HG03521 (cell line): ENCODE data around the gene ILF2.
"Not testable (repeated sequence)": the region's sequence is repeated elsewhere in the genome, so short reads cannot be mapped to it uniquely, and the experiment has no call there.

Experiments used
- ATAC-seq: cut with Tn5 transposase; IDR thresholded peaks from one replicate; pipeline ENCODE4 v1.9.1; 2021; ENCODE audit warnings: mild to moderate bottlenecking, moderate library complexity; ENCODE audit not compliant: unreplicated experiment

Gene ILF2

DNA sequence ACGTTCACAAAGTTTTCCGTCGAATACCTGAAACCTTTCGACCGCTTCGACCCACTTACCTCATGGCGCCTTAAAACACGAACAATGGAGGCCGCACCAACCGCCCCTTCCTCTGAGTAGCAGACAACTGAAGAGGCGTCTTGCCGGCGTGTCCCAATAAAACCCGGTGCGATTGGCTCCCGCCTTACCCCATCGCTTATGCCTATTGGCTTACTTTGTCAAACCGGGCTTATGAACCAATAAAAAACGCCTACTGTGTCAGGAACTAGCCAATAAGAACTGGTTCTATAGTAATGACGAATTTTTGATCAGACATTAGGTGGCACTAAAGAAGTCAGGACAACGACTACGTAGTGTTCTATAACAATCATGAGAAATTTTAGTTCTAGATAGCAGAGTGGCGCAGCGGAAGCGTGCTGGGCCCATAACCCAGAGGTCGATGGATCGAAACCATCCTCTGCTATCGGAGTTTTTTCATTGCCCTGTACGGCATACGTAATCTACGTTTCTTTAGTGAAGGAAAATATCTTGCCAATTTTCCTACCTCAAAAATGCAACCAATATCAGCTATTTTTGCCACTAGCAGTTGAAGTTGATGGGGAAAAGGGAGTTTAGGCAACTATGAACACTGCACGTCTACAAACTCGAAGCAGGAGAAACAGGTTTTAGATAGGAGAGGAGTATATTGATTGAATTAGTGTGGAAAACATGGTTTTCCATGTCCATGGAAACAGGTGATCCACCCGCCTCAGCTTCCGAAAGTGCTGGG lies at the start of gene ILF2:
Gene ILF2 (minus strand): TSS at position 135 of the 769 bp plus-strand sequence. CDS start 71 bp downstream, at position 64.
- ATAC-seq: peak; percentile 93

DNA sequence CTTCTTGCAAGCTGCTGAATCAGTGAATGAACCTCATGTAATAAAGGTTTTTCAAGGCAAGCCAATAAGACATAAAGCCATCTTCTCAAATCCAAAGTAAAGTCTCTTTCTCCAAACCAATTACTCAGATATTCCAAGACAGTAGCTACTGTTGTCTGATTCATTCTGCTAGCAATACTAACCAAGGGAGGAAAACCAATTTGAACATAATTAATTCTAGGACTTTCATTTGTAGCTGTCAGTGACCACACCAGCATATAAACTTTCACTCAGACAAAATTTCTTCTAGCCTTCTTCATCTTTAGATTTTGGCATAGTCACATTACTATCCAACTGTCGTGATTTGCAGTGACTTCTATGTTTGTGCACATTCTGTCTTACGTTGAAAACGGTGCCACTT lies 46.5 kb upstream of the ILF2 start:
- no peak for ATAC-seq

DNA sequence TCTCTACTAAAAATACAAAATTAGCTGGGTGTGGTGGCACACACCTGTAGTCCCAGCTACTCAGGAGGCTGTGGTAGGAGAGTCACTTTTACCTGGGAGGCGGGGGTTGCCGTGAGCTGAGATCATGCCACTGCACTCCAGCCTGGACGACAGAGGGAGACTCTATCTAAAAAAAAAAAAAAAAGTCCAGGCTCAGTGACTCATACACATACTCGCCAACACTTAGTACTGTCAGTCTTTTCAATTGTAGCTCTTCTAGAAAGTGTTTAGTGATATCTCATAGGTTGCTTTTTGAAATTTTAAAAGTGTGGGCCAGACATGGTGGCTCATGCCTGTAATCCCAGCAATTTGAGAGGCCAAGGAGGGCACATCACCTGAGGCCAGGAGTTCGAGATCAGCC lies 45.4 kb upstream of the ILF2 start:
- not testable (repeated sequence) for ATAC-seq

DNA sequence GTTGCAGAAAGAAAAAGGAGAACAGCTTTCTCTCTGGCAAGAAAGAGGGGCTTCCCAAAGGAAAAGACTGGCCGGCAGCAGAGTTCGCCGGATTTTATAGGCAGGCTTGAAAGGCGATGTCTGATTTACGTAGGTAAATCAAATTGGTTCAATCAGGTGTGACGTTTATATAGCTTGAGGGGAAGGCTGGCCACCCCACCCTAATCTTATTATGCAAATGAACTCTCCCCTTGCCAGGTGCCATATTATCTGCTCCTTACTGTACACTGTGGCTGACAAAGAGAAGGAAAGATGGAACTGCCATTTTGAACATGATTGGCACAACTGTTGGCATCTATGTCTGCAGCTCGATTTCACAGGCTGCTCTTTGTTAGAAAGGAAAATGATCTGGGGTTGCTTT lies 40.2 kb upstream of the ILF2 start:
- ATAC-seq: no peak

DNA sequence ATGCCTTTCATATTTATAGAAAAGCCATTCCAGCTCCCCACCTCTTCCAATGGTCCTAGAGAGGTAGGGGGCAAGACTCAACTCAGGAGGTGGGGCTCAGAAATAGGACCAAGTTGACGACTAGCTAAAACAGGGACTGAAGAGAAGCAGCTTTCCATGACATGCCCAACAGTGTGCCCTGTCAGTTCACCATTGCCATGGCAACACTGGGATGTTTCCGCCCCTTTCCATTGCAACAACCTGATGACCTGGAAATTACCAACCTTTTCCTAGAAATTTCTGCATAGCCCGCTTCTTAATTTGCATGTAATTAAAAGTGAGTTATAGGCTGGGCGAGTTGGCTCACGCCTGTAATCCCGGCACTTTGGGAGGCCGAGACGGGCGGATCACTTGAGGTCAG lies 34.7 kb upstream of the ILF2 start:
- no peak for ATAC-seq

DNA sequence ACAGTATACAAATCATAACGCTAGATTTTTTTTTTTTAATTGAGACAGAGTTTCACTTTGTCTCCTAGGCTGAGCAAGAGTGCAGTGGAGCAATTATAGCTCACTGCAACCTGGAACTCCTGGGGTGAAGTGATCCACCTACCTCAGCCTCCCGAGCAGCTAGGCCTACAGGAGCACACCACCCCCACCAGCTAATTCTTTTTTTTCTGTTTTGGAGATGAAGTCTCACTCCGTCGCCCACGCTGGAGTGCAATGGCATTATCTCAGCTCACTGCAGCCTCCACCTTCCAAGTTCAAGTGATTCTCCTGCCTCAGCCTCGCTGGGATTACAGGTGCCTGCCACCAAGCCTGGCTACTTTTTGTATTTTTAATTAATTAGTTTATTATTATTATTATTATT lies 29.0 kb upstream of the ILF2 start:
- no peak for ATAC-seq

DNA sequence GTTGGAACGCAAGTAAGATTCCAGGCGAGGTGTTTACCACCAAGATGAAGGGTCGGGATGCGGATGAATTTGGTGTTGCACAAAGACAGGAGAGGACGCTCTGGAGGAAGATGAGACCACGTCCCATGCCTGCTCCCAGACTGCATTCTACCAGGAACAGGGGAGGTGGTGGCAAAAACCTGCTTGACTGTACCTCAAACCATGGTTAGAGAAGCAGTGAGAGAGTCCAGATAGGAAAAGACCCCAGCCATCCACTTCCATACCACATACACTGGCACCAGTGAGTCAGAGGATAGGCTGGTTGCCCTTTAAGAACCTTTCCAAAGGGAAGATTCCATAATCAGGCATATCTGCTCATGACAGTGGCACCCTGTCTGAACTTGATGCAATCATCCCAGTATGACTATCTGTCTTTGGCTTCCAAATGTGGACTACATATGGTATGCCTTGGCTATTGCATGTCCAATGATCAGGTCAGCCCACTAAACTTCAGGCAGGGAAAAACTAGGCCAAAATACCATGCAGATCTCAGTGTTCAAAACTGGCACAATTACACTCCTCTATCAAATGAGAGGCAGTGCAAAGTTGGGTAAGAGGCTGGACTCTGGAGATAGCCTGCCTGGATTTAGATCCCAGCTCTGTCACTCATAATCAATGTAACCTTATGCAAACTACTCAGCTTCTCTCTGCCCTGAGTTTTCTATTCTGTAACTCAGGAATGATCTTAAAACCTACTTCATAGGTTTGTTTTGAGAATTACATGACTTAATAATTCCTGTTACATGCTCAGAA lies 28.3 kb upstream of the ILF2 start:
- ATAC-seq: no peak

DNA sequence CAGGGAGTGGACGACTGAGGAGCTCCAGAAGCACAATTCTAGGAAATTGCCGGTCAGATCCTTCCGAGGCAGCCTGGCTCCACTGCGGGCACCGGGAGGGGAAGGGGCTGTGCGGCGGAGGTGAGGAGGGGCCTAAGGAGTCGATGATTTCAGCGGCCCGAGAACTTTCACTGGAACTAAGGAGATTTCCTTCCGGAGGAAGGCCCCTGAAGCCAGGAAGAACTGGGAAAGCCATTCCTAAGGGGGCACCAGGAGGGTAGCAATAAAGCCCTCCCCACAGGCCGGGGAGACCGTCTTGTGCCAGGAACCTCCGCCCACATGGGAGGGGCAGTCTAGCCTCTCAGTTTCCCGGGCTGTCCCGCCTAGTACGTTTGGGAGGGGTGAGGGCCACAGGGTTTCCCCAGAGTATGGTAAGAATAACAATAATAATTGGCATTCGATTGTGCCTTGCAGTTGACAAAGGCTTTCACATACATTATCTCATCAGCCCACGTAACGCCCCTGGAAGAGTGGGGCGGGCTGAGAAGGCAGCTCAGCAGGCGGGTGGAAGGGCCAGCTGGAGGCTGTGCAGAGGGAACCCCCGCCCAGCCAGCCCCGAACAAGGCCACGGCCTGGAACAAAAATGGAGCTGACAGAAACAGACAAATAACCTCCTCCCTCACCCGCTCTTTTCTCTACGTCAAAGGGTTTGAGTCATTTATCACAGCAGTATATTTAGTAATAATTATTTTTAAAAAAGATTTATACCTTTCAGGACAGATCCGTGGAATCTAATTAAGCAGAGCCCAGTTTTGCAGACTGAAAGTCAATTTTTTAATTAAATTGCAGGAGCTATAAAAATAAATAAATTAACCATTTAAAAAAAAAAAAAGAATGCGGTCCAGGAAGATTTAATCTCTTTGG lies 27.5 kb upstream of the ILF2 start:
- no peak for ATAC-seq

DNA sequence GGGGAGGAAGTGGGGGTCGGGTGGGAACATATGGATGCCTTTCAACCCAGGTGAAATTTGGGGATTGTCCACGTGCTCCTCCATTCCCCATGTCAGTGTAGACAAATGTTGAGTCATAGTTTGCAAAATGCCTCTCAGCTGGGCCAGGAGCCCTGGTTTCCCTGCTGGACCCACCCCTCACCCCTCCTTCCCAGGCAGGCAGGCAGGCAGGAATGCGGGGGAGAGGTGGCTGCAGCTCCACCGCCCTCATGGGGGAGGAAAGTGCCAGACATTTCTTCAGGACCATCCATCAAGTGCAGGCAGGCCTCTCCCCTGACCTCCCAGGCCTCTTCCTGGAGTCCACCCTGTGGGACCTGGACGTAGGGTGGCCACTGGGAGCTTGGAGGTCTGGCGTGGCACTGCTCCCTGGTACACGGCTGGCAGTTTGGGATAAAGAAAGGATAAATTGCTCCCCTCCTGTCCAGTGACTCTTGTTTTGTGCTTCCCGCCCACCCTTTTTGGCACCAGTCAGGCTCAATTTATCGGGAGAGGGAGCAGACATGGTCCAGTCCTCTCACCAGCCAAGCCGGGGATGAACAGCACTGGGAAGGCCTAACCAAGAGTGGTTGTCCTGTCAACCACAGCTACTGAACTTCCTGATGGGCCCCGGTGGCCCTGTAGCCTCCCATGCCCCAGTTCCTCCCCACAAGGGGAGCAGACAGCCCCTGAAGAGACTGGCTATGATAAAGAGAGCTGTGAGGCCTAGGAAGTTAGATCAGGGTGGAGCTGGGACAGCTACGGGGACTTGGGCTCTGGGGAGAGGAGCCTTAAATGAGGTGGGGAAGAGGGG lies 26.6 kb upstream of the ILF2 start:
- ATAC-seq: no peak

DNA sequence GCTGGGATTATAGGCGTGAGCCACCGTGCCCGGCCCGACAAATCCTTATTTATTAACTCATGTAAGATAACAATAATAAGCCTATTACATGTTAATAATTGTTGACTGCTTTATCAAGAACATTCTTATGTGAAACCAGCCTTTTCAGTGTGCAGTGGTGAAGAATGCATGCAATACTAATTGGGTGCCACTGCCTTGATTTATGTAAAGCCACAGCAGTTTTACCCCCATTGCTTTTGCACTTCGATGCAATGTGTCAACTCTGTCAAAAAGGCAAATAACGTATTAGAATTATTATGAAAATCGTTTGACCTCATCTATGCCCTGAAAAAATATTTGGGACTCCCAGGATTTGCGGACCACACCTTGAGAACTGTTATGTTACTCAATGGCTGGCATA lies 25.9 kb upstream of the ILF2 start:
- ATAC-seq: no peak

DNA sequence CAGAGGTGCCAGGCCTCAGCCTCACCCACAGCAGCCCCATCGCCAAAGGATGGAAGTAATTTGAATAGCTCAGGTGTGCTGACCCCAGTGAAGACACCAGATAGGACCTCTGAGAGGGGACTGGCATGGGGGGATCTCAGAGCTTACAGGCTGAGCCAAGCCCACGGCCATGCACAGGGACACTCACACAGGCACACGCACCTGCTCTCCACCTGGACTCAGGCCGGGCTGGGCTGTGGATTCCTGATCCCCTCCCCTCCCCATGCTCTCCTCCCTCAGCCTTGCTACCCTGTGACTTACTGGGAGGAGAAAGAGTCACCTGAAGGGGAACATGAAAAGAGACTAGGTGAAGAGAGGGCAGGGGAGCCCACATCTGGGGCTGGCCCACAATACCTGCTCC lies 22.7 kb upstream of the ILF2 start:
- no peak for ATAC-seq

DNA sequence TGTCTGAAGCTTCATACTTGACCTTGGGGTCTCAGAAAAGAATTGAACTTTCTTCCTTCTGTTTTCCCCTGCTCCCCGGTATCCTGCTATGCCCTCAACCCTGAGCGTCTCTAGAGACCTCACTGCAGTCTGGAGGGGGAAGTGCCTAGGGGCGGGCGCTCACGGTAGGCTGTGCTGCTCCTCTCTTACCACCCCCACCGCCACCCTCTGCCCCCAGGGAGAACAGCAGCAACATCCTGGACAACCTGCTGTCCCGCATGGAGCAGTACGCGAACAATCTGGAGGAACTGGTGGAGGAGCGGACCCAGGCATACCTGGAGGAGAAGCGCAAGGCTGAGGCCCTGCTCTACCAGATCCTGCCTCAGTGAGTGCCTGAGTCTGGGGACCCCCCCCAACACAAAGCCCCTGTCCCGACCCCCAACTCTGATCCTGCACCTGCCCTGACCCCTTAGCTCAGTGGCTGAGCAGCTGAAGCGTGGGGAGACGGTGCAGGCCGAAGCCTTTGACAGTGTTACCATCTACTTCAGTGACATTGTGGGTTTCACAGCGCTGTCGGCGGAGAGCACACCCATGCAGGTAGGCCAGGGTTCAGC lies 18.0 kb upstream of the ILF2 start:
- no peak for ATAC-seq

DNA sequence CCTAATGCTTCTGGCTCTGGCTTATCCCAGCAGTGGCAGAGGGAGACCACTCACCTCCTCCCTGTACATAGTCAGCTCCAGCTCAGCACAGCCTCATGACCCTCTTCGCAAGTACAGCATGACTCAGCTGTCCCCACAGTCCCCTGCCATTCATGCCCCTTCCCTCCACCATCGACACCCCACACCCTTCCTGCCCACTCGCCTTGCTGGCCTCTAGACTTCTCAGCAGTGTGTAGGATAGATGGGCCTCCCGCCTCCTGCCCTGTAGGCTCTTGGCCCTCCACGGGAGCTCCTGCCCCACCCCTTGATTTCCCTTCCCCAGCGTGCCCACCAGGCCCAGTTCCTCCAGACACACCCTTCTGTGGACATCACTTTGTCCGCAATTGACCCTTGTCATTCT lies 17.5 kb upstream of the ILF2 start:
- ATAC-seq: no peak

DNA sequence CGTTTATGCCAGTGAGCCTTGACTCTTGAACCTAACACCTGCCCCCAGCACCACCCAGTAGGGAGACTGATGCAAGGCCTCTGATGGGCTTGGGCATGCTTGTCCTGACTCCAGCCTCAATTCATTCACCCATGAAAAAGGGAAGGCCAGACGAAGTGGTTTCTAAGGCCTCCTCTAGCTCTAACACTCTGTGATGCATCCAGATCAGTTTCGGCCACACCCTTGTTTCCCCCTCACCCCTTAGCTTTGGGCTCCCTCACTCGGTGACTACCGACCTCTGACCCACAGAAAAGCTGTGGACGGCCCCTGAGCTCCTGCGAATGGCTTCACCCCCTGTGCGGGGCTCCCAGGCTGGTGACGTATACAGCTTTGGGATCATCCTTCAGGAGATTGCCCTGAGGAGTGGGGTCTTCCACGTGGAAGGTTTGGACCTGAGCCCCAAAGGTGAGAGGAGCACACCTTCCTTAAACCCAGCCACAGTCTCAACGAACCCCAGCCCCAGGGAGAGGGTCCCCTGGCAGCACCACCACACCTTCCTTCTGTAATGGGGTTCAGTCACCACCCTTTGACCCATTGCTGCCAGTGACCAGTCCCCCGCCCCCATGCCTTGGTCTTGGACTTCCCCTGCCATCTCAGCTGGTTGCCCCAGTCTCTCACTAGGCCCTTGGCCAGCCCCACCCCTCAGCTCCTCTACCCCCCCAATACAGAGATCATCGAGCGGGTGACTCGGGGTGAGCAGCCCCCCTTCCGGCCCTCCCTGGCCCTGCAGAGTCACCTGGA lies 16.7 kb upstream of the ILF2 start:
- ATAC-seq: no peak

DNA sequence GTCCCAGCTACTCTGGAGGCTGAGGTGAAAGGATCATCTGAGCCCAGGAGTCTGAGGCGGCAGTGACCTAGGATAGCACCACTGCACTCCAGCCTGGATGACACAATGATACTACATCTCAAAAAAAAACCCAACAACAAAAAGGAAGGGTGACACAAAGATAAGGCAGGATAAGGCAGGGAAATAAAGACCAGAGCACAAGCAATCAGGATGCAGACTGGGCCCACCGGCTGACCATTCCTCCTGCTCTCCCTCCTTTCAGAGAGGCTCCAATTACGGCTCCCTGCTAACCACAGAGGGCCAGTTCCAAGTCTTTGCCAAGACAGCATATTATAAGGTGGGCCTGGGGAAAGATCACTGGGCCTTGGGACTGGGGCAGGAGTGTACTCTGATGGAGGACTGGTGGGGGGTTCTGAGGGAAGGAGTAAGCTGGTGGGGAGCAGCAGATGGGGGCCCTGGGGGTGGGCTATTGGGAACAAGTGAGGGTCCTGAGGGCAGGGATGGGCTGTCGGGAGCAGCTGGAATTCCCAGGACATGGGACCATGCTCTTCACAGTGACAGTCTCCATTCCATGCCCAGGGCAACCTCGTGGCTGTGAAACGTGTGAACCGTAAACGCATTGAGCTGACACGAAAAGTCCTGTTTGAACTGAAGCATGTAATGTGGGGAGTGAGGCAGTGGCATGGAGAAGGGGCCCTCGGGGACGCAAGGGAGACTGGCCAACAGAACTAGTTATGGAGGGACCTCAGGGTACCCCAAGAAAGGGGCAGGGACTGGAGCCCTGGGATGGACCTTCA lies 14.9 kb upstream of the ILF2 start:
- ATAC-seq: no peak

DNA sequence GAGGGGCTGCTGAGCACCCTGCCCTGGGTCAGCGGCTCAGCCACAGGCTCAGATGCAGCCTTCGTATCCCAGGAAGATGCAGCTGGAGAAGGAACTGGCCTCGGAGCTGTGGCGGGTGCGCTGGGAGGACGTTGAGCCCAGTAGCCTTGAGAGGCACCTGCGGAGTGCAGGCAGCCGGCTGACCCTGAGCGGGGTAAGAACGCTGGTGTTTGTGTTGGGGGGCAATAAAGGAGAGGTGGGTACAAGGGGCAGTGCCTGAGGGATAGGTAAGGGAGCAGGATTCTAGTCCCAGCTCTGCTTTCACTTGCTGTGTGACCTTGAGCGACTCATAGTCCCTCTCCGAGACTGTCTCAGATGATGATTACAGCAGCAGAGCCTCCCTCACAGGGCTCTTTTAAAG lies 14.1 kb upstream of the ILF2 start:
- no peak for ATAC-seq

DNA sequence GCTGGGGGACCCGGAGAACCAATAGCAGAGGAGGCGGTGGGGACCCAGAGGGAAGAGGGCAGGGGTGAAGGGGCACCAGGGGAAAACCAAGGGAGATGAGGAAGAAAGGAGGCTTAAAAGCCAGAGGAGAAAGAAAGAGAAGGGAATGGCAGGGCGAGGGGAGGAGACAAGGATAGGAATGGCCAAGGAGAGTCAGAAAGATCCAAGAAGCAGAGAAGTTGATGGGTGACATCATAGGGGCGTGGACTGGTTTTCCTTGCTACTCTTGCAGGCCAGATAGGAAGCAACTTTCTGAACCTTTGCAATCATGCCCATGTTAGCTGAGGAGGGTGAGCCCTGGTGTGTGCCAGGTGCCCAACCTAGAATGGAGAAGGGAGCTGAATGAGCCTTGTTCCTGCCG lies 13.1 kb upstream of the ILF2 start:
- no peak for ATAC-seq

DNA sequence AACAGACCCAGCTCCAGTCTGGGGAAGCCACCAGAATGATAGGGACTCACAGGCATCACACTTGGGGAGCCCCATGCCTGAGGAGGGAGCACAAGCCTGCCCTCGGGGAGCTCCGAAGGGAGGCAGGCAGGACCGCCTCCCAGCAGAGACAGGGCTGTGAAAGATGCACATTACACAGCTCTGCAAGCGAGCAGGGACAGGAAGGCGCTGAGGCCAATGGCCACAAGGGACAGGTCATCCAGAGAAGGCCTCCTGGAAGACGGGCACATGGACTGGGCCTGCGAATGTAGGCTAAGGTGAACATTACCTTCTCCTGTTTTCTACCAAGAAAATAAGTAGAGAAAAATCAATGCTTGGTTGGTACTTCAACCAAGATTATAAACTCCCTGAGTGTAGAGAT lies 11.9 kb upstream of the ILF2 start:
- ATAC-seq: no peak

DNA sequence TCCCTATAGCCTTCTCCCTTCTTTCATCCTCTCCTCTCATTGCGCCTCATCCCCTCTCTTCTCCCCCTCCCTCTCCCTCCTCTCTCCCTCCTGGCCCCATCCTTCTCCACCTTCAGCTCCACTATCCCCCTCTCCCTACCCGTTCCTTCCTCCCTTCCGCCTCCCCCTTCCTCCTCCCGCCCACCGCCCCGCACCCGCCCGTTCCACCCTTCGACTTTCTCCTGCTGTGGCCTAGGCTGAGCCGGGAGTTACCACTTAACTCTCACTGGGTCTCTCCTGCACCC lies 9.3 kb upstream of the ILF2 start:
- no peak for ATAC-seq
